Panc1 (cell line): ENCODE data around the gene PPT1. TPM values are rescaled to one million over a fixed set of nuclear protein-coding genes. Genes with fewer than 3 reads are reported as not detected.

Experiments used
- ATAC-seq: fragments of 200-7000 bp; cut with Tn5 transposase; 2 replicates; pipeline ENCODE4 v1.9.1; 2020; ENCODE audit warnings: mild to moderate bottlenecking, moderate library complexity
- BruUV-seq: library from RNA; stranded (reverse); fragments of 400-500 nt; replicated peaks from 2 replicates; lab custom pipeline; 2021; lab: Mats Ljungman, UMichigan
- CTCF ChIA-PET: fragments of 300-600 bp; sonication (Branson Sonifier 250); formaldehyde crosslinking; loops from one replicate; lab custom pipeline; 2022; ENCODE audit warnings: antibody characterized with exemption; lab: Charles Lee
- POLR2A ChIA-PET: fragments of 300-600 bp; sonication (Branson Sonifier 250); formaldehyde crosslinking; loops from one replicate; lab custom pipeline; 2022; ENCODE audit warnings: antibody characterized with exemption; lab: Charles Lee
- DNase-seq: peaks from one replicate; pipeline ENCODE4 v3.0.0-alpha.2; 2010; ENCODE audit warnings: low read depth, low spot score
- H3K27ac ChIP-seq: 2 replicates; pipeline ENCODE4 v1.5.1; 2011; ENCODE audit warnings: mild to moderate bottlenecking, low read length, inconsistent platforms
- H3K27me3 ChIP-seq: fragments of 200-500 bp; sonication (Bioruptor generic); 2 replicates; pipeline ENCODE4 v1.6.0; 2014; ENCODE audit warnings: low read length, inconsistent platforms; ENCODE audit not compliant: control insufficient read depth, insufficient read depth
- H3K36me3 ChIP-seq: fragments of 200-500 bp; sonication (Bioruptor generic); 2 replicates; pipeline ENCODE4 v1.5.1; 2014; ENCODE audit warnings: inconsistent platforms, mild to moderate bottlenecking, low read length, moderate library complexity; ENCODE audit not compliant: control insufficient read depth, insufficient read depth
- H3K4me1 ChIP-seq: 2 replicates; pipeline ENCODE4 v1.5.1; 2011; ENCODE audit warnings: inconsistent platforms, mild to moderate bottlenecking, low read length, moderate library complexity; ENCODE audit not compliant: control insufficient read depth, insufficient read depth
- H3K4me3 ChIP-seq, 2 experiments: 2 replicates each; pipeline ENCODE4 v1.5.1; 2011 to 2012; ENCODE audit warnings: low read depth in 2 of 2, low read length in 2 of 2, mild to moderate bottlenecking in 2 of 2, inconsistent platforms in 1 of 2, moderate library complexity in 1 of 2
- H3K9me3 ChIP-seq: fragments of 200-500 bp; sonication (Bioruptor generic); 2 replicates; pipeline ENCODE4 v1.5.1; 2014; ENCODE audit warnings: low read depth, mild to moderate bottlenecking, inconsistent platforms, low read length, moderate library complexity; ENCODE audit not compliant: control insufficient read depth, insufficient read depth
- CTCF ChIP-seq: fragments of 450-650 bp; IDR thresholded peaks from 2 replicates; pipeline ENCODE4 v1.5.1; 2017; ENCODE audit warnings: mild to moderate bottlenecking
- POLR2AphosphoS5 ChIP-seq: IDR thresholded peaks from 2 replicates; pipeline ENCODE4 v1.6.1; 2012; ENCODE audit warnings: mild to moderate bottlenecking, low read depth, low read length, moderate library complexity
- REST ChIP-seq, 2 experiments: IDR thresholded peaks; 2 replicates each; pipeline ENCODE4 v1.6.1; 2011 to 2012; ENCODE audit warnings: low read depth in 2 of 2, control low read depth in 1 of 2, low read length in 1 of 2, mild to moderate bottlenecking in 1 of 2, moderate library complexity in 1 of 2; ENCODE audit not compliant: insufficient read depth in 1 of 2
- SIN3A ChIP-seq: IDR thresholded peaks from 2 replicates; pipeline ENCODE4 v1.6.1; 2012; ENCODE audit warnings: low read depth, mild to moderate bottlenecking, low read length, moderate library complexity, borderline replicate concordance; ENCODE audit not compliant: insufficient read depth
- TCF7L2 ChIP-seq: IDR thresholded peaks from 2 replicates; pipeline ENCODE4 v1.6.1; 2011; ENCODE audit warnings: mild to moderate bottlenecking, low read depth, low read length, inconsistent platforms
- in situ Hi-C: cut with HindIII; loops from 2 replicates; pipeline ENCODE4 v1.10.0; 2016; ENCODE audit warnings: low sequenced_read_pairs, low pct_unique_long_range_greater_than_20kb
- intact Hi-C: fragments of 100-400 bp; cut with micrococcal nuclease; formaldehyde crosslinking; loops from one replicate; pipeline ENCODE4 v1.10.0; 2022; ENCODE audit not compliant: unreplicated experiment
- total RNA-seq: library from RNA; stranded (reverse); gene quantifications from one replicate; pipeline ENCODE4 v1.2.1, GENCODE V29; 2021; ENCODE audit not compliant: unreplicated experiment

The PPT1 gene
- total RNA-seq, 1 experiment from 2014 or later, result 158 TPM

GRCh38 chr1:40078512-40079333, 18.3 kb downstream of the PPT1 start:
- peak; percentile 87 for ATAC-seq
- DNase-seq, result no peak
- TF ChIP-seq POLR2AphosphoS5 (no peak), REST (IDR thresholded peaks at IDR 0.05; ENCODE audit: insufficient read depth in 1 of 2, low read depth in 2 of 2, low read length in 1 of 2) (no peak), SIN3A (no peak), CTCF (peak; percentile 90), TCF7L2 (no peak)
- H3K36me3 ChIP-seq, result peaks cover 4% of the 10 kb centered on the region; the same call in 1 of the 2 replicates
- ChIA-PET CTCF (interaction anchor here (0.6 to 0.7 kb wide), 4 partner anchors 17 to 260 kb away, joined by 3 to 6 read pairs (median 4); no protein-coding TSS in a partner anchor), POLR2A (no interaction called here)
- no peak overlapping the region for H3K4me3 ChIP-seq
- in situ Hi-C loops (no loop called here), intact Hi-C loops (loop anchor here (5.0 kb wide), 1 partner anchor 259 kb away; no protein-coding TSS in a partner anchor)
- H3K4me1 ChIP-seq, result no peaks in the 10 kb centered on the region
- no peak overlapping the region for H3K27ac ChIP-seq
- no peaks in the 10 kb centered on the region for H3K9me3 ChIP-seq
- no TSS peak for BruUV-seq
- H3K27me3 ChIP-seq, result no peaks in the 10 kb centered on the region

GRCh38 chr1:40076895-40077312, 20.1 kb downstream of the PPT1 start:
- intact Hi-C loops (loop anchor here (5.0 kb wide), 1 partner anchor 260 kb away; no protein-coding TSS in a partner anchor), in situ Hi-C loops (no loop called here)
- POLR2A ChIA-PET, result no interaction called here
- ATAC-seq (no peak), DNase-seq (no peak)
- CTCF ChIA-PET, result no interaction called here
- BruUV-seq, result no TSS peak
- TF ChIP-seq CTCF (no peak), POLR2AphosphoS5 (no peak; the same call in 1 of the 2 replicates), TCF7L2 (no peak), SIN3A (no peak), REST (IDR thresholded peaks at IDR 0.05; ENCODE audit: insufficient read depth in 1 of 2, low read depth in 2 of 2, low read length in 1 of 2) (no peak)
- no peaks in the 10 kb centered on the region for H3K27me3 ChIP-seq
- no peak overlapping the region for H3K4me3 ChIP-seq
- H3K36me3 ChIP-seq, result peaks cover 13% of the 10 kb centered on the region; the same call in 1 of the 2 replicates
- H3K4me1 ChIP-seq, result no peaks in the 10 kb centered on the region
- H3K9me3 ChIP-seq, result no peaks in the 10 kb centered on the region
- H3K27ac ChIP-seq, result no peak overlapping the region
